Prostate gland (tissue), 2 donors: ENCODE results near the gene TBC1D5. TPM values are rescaled to one million over a fixed set of nuclear protein-coding genes. Genes with fewer than 3 reads are reported as not detected.

Experiments used
- DNase-seq: peaks from one replicate; pipeline ENCODE4 v3.0.0-alpha.2; 2019; ENCODE audit warnings: low spot score
- H3K27ac ChIP-seq, 2 donors: fragments of 200-600 bp; sonication (generic); 2 replicates each; pipeline ENCODE4 v1.5.1; 2017 to 2019
- H3K27me3 ChIP-seq: fragments of 200-600 bp; sonication (generic); replicated peaks from 2 replicates; pipeline ENCODE4 v1.5.1; 2019; ENCODE audit not compliant: insufficient read depth
- H3K36me3 ChIP-seq, 2 donors: fragments of 200-600 bp; sonication (generic); 1 replicate in 1 of 2; 2 replicates in 1 of 2; pipeline versions ENCODE4 v1.5.1 to v1.8.1; 2017 to 2019
- H3K4me1 ChIP-seq: fragments of 200-600 bp; sonication (generic); replicated peaks from 2 replicates; pipeline ENCODE4 v1.5.1; 2019
- H3K4me3 ChIP-seq, 2 donors: fragments of 200-600 bp; sonication (generic); 2 replicates each; pipeline ENCODE4 v1.5.1; 2017 to 2019
- H3K9me3 ChIP-seq: fragments of 200-600 bp; sonication (generic); 2 replicates; pipeline ENCODE4 v1.5.1; 2017
- CTCF ChIP-seq, 4 experiments: fragments of 200-600 bp in 2 of 4; fragments of 450-650 bp in 2 of 4; sonication (generic) in 2 of 4; IDR thresholded peaks; 1 replicate in 3 of 4; 2 replicates in 1 of 4; pipeline ENCODE4 v1.5.1; 2016 to 2019; ENCODE audit warnings: antibody characterized with exemption in 4 of 4, mild to moderate bottlenecking in 2 of 4, moderate library complexity in 2 of 4
- POLR2A ChIP-seq: fragments of 450-650 bp; IDR thresholded peaks from one replicate; pipeline ENCODE4 v1.6.1; 2016; ENCODE audit warnings: antibody characterized with exemption, mild to moderate bottlenecking
- POLR2AphosphoS5 ChIP-seq: sonication (generic); formaldehyde crosslinking; IDR thresholded peaks from one replicate; pipeline ENCODE4 v1.6.1; 2017; ENCODE audit warnings: antibody characterized with exemption
- WGBS: methylation state at CpG from one replicate; pipeline ENCODE4 v1.1.5; 2018; 5-methylcytosine and 5-hydroxymethylcytosine counted together
- intact Hi-C: fragments of 100-400 bp; cut with DNase I; formaldehyde crosslinking; loops from one replicate; pipeline ENCODE4 v1.14.2; 2022
- total RNA-seq, 2 donors: library from RNA; depleted of rRNA; stranded (reverse); fragments of >200 nt; gene quantifications; one replicate each; pipeline ENCODE4 v1.1.0, GENCODE V29; 2016

TBC1D5 gene
- total RNA-seq, 2 donors from 2014 or later, result 64.8 to 99.2 TPM

- no peak overlapping the region for H3K4me3 ChIP-seq
- intact Hi-C loops, result no loop called here
- H3K9me3 ChIP-seq, result no peaks in the 10 kb centered on the region
- H3K36me3 ChIP-seq, result no peaks in the 10 kb centered on the region
- no peaks in the 10 kb centered on the region for H3K4me1 ChIP-seq
- TF ChIP-seq CTCF (IDR thresholded peaks at IDR 0.05) (no peak), POLR2AphosphoS5 (no peak), POLR2A (no peak)
- WGBS, result 89% methylated on average over 7 of the region's 7 CpGs
- no peak for DNase-seq
- H3K27me3 ChIP-seq, result no peaks in the 10 kb centered on the region
- no peak overlapping the region for H3K27ac ChIP-seq
Observed at GRCh38 chr3:17138246-17139039, 604.0 kb downstream of the TBC1D5 start.

DNA sequence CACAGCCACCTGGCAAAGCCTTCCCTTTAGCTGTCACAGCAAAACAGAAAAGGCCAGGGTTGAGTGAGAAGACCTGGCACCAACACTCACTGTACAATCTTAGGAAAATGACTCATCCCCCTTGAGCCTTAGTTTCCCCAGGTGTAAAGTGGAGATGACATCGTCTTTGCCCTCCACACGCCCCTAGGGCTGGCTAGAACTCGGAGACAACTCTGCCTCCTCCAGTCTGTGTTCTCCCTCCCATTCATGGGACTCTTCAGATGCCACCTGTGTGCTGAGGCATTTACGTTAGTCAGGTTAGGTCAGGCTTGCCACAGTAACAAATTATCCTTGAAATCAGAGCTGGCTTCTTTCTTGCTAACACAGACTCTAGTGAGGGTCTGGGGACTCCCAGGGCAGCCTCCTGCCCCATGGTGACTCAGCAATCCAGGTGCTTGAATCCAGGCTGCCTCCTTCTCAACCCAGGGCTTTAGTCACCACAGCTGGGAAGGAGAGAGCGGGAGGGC lies 605.1 kb downstream of the TBC1D5 start:
- intact Hi-C loops, result no loop called here
- no peak for DNase-seq
- no peaks in the 10 kb centered on the region for H3K36me3 ChIP-seq
- no peak overlapping the region for H3K4me3 ChIP-seq
- H3K9me3 ChIP-seq, result no peaks in the 10 kb centered on the region
- no peak overlapping the region for H3K27ac ChIP-seq
- no peaks in the 10 kb centered on the region for H3K27me3 ChIP-seq
- no peak for TF ChIP-seq POLR2A
- TF ChIP-seq CTCF (IDR thresholded peaks at IDR 0.05), result no peak
- no peak for TF ChIP-seq POLR2AphosphoS5
- 91% methylated on average over 5 of the region's 5 CpGs for WGBS
- no peaks in the 10 kb centered on the region for H3K4me1 ChIP-seq

DNA sequence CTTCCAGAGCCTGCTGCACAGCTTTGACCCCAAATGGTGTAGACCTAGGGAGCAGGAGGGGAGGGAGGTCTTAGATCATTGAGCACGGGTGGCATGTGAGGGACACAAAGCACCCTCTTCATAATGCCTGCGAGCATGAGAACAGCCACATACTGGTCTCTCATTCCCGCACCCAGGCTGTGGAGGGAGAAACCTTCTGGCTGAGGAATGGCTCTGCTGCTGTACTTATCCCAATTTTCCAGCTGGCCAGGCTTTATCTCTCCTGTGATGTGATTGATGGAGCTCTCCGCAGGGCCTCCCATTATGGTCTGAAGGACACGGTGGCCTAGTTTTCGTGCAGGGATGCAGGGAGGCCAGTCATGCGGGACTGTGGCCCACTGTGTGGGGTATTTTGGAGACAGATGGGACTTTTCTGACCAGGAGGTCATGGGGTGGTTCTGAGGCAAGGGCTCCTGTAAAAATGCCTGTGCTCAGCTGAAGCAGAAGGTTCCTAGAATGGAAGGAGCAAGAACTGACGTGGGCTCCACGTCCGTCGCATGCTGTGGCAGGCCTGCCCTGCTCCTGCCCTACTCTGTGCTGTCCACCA lies 606.2 kb downstream of the TBC1D5 start:
- no peak for DNase-seq
- WGBS, result 51% methylated on average over 11 of the region's 11 CpGs
- Histone ChIP-seq H3K27ac (no peak overlapping the region), H3K4me3 (no peak overlapping the region), H3K9me3 (no peaks in the 10 kb centered on the region), H3K4me1 (no peaks in the 10 kb centered on the region), H3K36me3 (no peaks in the 10 kb centered on the region), H3K27me3 (no peaks in the 10 kb centered on the region)
- intact Hi-C loops, result no loop called here
- no peak for TF ChIP-seq POLR2A
- TF ChIP-seq CTCF (IDR thresholded peaks at IDR 0.05), result no peak
- TF ChIP-seq POLR2AphosphoS5, result no peak

- no peak for TF ChIP-seq POLR2AphosphoS5
- no peak for TF ChIP-seq POLR2A
- no peak for TF ChIP-seq CTCF (IDR thresholded peaks at IDR 0.05)
- no peak for DNase-seq
- Histone ChIP-seq H3K27me3 (no peaks in the 10 kb centered on the region), H3K4me3 (no peak overlapping the region), H3K4me1 (no peaks in the 10 kb centered on the region), H3K9me3 (no peaks in the 10 kb centered on the region), H3K27ac (no peak overlapping the region), H3K36me3 (no peaks in the 10 kb centered on the region)
- intact Hi-C loops, result no loop called here
Observed at GRCh38 chr3:17135696-17136095, 606.7 kb downstream of the TBC1D5 start.
